ENCODE data around the gene MAP7D1.

GRCh38 chr1:36128905-36129206 is 27.1 kb upstream of the MAP7D1 start:
- TF ChIP-seq CTCF (IDR thresholded peaks at IDR 0.05; ENCODE audit: poor library complexity): no peak
- no peak for TF ChIP-seq EZH2phosphoT487 (IDR thresholded peaks at IDR 0.05; ENCODE audit: low read depth, severe bottlenecking, unreplicated experiment)

Measured in hepatocyte (in vitro differentiated cells).